OCI-LY3 (cell line): Measurements from ENCODE around the gene TRERF1.

ENCODE experiments used
- CTCF ChIP-seq: fragments of 200-600, 300-600 bp; sonication (generic); IDR thresholded peaks from 2 replicates; pipeline ENCODE4 v1.5.1; 2014; ENCODE audit warnings: antibody characterized with exemption, low read length, low read depth
- EZH2phosphoT487 ChIP-seq: fragments of 200-600 bp; shearing (Covaris generic); IDR thresholded peaks from 2 replicates; pipeline ENCODE4 v1.6.1; 2018; ENCODE audit warnings: antibody characterized with exemption, mixed run types, low read depth

DNA sequence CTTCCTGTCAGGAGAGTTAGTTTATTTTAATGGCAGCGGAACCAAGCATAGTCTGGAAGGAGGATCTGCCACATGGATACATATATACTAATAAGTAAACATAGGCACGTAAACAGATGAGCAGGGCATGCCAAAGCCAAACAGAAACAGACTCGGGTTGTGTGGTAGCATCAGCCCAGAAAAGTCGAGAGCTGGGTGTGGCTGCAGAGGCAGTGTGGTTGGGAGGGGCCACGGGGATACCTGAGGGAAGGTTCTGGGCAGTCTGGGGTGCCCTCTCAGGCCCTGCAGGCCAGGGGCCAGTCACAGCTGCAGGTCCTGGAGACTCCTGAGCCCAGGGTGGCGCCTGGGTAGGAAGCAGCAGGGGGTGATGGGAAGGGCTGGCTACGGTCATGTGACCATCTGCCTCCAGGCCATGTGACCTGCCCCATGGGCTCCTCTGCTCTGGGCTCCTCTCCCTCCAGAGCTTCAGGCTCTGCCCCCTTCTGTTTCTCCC is 191.3 kb downstream of the TRERF1 start:
- TF ChIP-seq CTCF (no peak), EZH2phosphoT487 (no peak)
